HepG2 (cell line): ENCODE measurements around the gene EPN2. TPM values are rescaled to one million over a fixed set of nuclear protein-coding genes. Genes with fewer than 3 reads are reported as not detected.

Experiments used
- ATM ChIP-seq: fragments of 450-650 bp; IDR thresholded peaks from 2 replicates; pipeline ENCODE4 v1.7.1; 2017; ENCODE audit warnings: mild to moderate bottlenecking, borderline replicate concordance
- CAMTA2 ChIP-seq: sonication (generic); formaldehyde crosslinking; IDR thresholded peaks from 2 replicates; pipeline ENCODE4 v1.4.0; 2020; ENCODE audit warnings: mild to moderate bottlenecking, missing genetic modification reagents, borderline replicate concordance
- EED ChIP-seq: sonication (generic); formaldehyde crosslinking; IDR thresholded peaks from 2 replicates; pipeline ENCODE4 v1.5.0; 2020; ENCODE audit warnings: mild to moderate bottlenecking, missing genetic modification reagents
- FOSL2 ChIP-seq: sonication (generic); formaldehyde crosslinking; IDR thresholded peaks from 2 replicates; pipeline ENCODE4 v1.4.0; 2020; ENCODE audit warnings: missing genetic modification reagents
- MLX ChIP-seq: IDR thresholded peaks from 2 replicates; pipeline ENCODE4 v1.6.1; 2016
- NFAT5 ChIP-seq: sonication (generic); formaldehyde crosslinking; IDR thresholded peaks from 2 replicates; pipeline ENCODE4 v1.4.0; 2020; ENCODE audit warnings: missing genetic modification reagents
- PBX3 ChIP-seq: sonication (generic); formaldehyde crosslinking; IDR thresholded peaks from 2 replicates; pipeline ENCODE4 v1.8.1; 2023; ENCODE audit warnings: missing genetic modification reagents, inconsistent platforms, borderline replicate concordance
- ZFP41 ChIP-seq: sonication (generic); formaldehyde crosslinking; IDR thresholded peaks from 2 replicates; pipeline ENCODE4 v1.4.0; 2020; ENCODE audit warnings: mild to moderate bottlenecking, missing genetic modification reagents, borderline replicate concordance
- ZNF136 ChIP-seq: sonication (generic); formaldehyde crosslinking; IDR thresholded peaks from 2 replicates; pipeline ENCODE4 v1.8.1; 2022; ENCODE audit warnings: low read depth, mild to moderate bottlenecking, moderate library complexity, missing genetic modification reagents
- ZNF326 ChIP-seq: sonication (generic); formaldehyde crosslinking; IDR thresholded peaks from 2 replicates; pipeline ENCODE4 v1.4.0; 2020; ENCODE audit warnings: missing genetic modification reagents, borderline replicate concordance
- ZNF646 ChIP-seq: sonication (generic); formaldehyde crosslinking; IDR thresholded peaks from 2 replicates; pipeline ENCODE4 v1.9.0; 2021; ENCODE audit warnings: mild to moderate bottlenecking, missing genetic modification reagents
- polyA plus RNA-seq, 8 experiments: library from polyadenylated mRNA; depleted of rRNA in 3 of 8; stranded (reverse) in 7 of 8; unstranded in 1 of 8; fragments of >200 nt; fragmentation: Illumina TruSeq in 4 of 8; extraction: Trizol in 4 of 8; gene quantifications; 2 replicates each; pipeline versions ENCODE4 v1.2.1 to v1.2.3, GENCODE V29; 2011 to 2016; ENCODE audit warnings: low read depth in 4 of 8, missing spikeins in 1 of 8, mixed read lengths in 1 of 8; ENCODE audit not compliant: insufficient read depth in 1 of 8
- total RNA-seq, 5 experiments: library from RNA; depleted of rRNA; stranded (reverse); fragments of >200 nt; fragmentation: Illumina TruSeq; extraction: Trizol; gene quantifications; 2 replicates each; pipeline ENCODE4 v1.2.3, GENCODE V29; 2016; ENCODE audit warnings: low read depth in 1 of 5

The EPN2 gene
- total and polyA plus RNA-seq, 2 of the 13 experiments (the other 11 are each of a cell fraction or from before 2014, with no cell fraction given): 7.8 to 19.2 TPM

- no peak for TF ChIP-seq PBX3 (CRISPR knock-in tag)
- no peak for TF ChIP-seq ZNF646
- no peak; the same call in 1 of the 2 replicates for TF ChIP-seq ZFP41 (CRISPR knock-in tag)
- peak; percentile 32; the same call in 1 of the 2 replicates for TF ChIP-seq FOSL2 (CRISPR knock-in tag)
- TF ChIP-seq NFAT5 (CRISPR knock-in tag): no peak
- TF ChIP-seq ZNF136 (CRISPR knock-in tag): no peak
- no peak for TF ChIP-seq ATM
- no peak for TF ChIP-seq MLX
- TF ChIP-seq CAMTA2 (CRISPR knock-in tag): no peak
- no peak for TF ChIP-seq ZNF326
- TF ChIP-seq EED (CRISPR knock-in tag): 0 out of 2 replicates have a peak, but pooled peaks have one; percentile 80
- TF ChIP-seq, all 625 proteins: peak for 242
Observed at GRCh38 chr17:19362277-19363113, 125.3 kb downstream of the EPN2 start, which contains the start of gene B9D1 (continued).
